KBM-7 (cell line): ENCODE results near the gene ROBO4.

ENCODE experiments used
- DNase-seq: peaks from one replicate; pipeline ENCODE4 v3.0.0-alpha.2; 2015
- in situ Hi-C: fragments of 300-500 bp; cut with MboI; formaldehyde crosslinking; loops from 2 replicates; pipeline ENCODE4 v1.14.3; 2020; ENCODE audit warnings: low sequenced_read_pairs, low pct_unique_long_range_greater_than_20kb, mixed read lengths

ROBO4 gene

GRCh38 chr11:124877910-124878758 lies 19.5 kb downstream of the ROBO4 start:
- in situ Hi-C loops: no loop called here
- DNase-seq: no peak

DNA sequence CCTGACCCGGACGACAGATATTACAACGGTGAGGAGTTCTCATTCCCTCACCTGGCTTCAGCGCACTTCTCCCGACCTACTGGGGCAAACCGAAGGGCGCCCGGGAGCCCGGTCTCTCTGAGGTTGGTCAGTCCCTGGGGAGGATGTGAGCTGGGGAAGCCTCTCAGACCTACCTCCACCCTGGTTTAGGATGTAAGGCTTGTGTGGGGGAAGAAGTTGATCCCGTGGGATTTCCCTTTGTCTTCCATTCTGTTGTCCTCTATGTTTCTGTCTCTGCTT lies 20.1 kb downstream of the ROBO4 start:
- no peak for DNase-seq
- in situ Hi-C loops: no loop called here

DNA sequence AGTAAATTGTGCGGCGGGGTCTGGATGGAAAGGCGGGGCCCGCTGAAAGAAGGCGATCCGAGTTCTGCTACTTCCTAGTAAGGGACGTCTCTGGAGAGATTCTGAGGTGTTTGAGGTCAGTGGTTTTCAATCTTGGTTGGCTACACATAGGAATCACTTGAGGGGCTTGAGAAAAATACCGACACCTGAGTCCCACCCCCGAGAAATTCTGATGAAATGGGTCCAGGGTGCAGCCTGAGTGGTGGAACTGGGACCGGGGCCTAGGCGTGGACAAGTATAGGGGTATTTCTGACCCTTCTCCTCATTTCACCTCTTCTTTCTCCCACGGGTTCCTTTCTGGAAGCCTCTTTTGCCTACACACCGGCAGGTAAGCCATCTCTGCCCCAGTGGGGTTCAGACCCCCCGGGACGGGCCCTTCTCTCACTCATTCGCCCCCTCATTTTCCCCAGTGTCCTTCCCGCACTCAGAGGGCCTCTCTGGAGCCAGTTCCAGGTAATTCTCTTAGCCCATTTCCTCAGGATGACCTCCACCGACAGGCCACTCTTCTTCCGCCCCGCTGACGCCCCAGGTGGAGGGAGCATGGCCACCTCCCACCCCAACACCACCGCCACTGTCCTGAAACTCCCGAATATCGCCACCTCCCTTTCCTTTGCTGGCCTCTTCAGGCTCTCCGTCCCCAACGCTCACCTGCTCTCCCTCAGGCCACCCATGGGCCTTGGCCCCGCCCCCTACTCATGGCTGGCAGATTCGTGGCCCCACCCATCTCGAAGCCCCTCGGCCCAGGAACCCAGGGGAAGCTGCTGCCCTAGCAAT lies 20.6 kb downstream of the ROBO4 start:
- in situ Hi-C loops: no loop called here
- no peak for DNase-seq

GRCh38 chr11:124875943-124876817 lies 21.5 kb downstream of the ROBO4 start:
- in situ Hi-C loops: no loop called here
- peak; percentile 91 for DNase-seq

GRCh38 chr11:124875401-124875800 lies 22.3 kb downstream of the ROBO4 start:
- no peak for DNase-seq
- in situ Hi-C loops: no loop called here

DNA sequence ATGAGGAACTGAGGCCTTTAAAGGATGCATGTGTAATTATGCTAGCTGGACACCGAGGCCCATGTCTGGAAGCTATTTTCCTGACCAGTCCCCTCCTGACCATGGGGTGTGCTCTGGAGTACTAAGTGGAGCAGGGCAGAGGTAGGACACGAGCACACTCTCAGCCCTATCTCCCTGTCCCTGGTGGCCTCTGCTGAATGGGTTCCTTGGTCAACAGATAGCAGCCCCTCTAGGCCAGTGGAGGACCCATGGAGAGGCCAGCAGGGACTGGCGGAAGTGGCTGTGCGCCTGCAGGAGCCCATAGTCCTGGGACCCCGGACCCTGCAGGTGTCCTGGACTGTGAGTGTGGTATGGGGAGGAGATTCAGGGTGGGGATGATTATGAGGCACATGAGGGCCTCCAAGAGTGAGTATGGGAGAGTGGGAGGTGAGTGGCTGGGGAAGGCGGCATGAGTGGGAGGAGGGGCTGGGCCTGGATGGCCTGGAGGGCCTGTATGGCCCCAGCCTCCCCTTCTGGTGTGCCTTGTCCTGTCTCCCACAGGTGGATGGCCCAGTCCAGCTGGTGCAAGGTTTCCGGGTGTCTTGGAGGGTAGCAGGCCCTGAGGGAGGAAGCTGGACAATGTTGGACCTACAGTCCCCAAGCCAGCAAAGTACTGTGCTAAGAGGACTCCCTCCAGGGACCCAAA lies 23.0 kb downstream of the ROBO4 start:
- DNase-seq: no peak
- in situ Hi-C loops: no loop called here

DNA sequence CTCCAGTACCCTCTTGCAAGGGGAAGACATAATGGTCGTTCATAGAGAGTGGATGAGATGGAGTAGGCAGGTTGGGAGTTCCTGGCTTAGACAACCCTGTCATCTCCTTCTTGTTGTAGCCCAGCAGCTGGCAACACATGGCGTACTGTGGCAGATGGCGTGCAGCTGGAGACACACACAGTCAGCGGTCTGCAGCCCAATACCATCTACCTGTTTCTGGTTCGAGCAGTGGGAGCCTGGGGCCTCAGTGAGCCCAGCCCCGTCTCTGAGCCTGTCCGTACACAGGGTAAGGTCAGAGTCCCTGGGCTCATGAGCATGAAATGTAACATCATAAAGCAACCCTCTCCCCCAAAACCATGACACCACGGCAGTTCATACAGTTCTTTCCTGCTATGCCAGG lies 23.7 kb downstream of the ROBO4 start:
- in situ Hi-C loops: no loop called here
- no peak for DNase-seq

DNA sequence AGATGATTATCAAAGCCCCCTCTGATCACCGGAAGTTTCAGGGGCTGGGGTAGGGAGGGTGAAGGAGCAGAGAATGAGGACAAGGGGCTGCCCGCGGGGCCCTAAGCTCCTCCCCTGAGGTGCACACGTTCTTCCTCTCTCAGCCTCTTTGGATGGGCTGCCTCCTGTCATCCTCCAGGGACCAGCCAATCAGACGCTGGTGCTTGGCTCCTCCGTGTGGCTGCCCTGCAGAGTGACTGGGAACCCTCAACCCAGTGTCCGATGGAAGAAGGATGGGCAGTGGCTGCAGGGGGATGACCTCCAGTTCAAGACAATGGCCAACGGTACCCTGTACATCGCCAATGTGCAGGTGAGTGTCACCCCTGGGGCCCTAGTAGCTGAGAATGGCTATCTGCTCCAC lies 24.9 kb downstream of the ROBO4 start:
- no peak for DNase-seq
- in situ Hi-C loops: no loop called here

- no peak for DNase-seq
- in situ Hi-C loops: no loop called here
Observed at GRCh38 chr11:124872280-124872679, 25.4 kb downstream of the ROBO4 start.

DNA sequence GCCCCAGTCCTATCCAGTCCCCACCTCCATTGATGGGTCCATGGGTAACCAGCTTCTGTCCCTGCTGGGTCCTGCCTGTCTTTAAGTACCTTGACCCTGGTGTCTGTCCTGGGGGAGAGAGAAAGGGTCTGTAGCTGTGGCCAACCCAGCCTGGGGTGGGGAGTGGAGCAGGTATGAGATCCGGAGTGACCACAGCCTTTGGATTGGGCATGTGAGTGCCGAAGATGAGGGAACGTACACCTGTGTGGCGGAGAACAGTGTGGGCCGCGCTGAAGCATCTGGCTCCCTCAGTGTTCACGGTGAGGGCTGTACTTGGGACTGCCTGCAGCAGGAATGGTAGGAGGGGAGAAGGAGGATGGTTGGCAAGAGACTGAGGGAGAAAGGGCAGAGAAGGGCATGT lies 27.2 kb downstream of the ROBO4 start:
- in situ Hi-C loops: no loop called here

GRCh38 chr11:124869856-124870387 lies 27.7 kb downstream of the ROBO4 start:
- in situ Hi-C loops: no loop called here
- DNase-seq: no peak

More for the DNA sequence above, 27.2 kb downstream of the ROBO4 start:
- DNase-seq: no peak

- DNase-seq: no peak
- in situ Hi-C loops: no loop called here
Observed at GRCh38 chr11:124869331-124869730, 28.3 kb downstream of the ROBO4 start.

- in situ Hi-C loops: no loop called here
- no peak for DNase-seq
Observed at GRCh38 chr11:124868331-124869274, 29.1 kb downstream of the ROBO4 start.

GRCh38 chr11:124867700-124868099 lies 30.0 kb downstream of the ROBO4 start:
- in situ Hi-C loops: no loop called here
- peak; percentile 31 for DNase-seq

GRCh38 chr11:124865902-124866851 lies 31.5 kb downstream of the ROBO4 start:
- peak; percentile 46 for DNase-seq
- in situ Hi-C loops: no loop called here

DNA sequence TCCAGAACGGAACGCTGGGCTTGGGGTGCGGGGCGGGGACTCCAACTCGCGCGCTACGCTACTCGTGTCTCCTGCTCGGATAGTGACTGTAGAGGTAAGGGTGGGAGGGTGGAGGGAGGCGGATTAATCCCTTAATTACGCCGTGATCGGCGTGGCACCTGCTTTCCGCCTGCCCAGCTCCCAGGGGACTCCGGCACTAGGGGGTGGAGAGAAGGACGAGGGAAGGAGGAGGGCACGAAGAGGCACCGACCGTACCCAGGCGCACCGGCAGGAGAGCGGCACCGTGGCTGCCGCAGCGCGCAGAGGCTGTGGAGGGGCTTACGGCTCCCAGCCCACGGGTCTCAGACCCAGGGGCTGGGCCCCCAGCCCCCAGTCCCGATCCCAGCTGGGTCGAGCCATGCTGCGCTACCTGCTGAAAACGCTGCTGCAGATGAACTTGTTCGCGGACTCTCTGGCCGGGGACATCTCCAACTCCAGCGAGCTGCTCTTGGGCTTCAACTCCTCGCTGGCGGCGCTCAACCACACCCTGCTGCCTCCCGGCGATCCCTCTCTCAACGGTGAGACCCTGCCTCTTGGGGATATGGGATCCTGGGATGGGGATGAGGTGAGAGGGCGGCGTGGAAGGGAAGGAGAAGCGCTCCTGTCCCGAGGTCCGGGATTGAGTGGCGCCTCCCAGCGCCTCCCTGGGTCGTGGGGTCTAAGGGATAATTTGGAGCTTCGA lies 32.3 kb downstream of the ROBO4 start, which contains the start of gene ROBO3:
Gene ROBO3 (plus strand): TSS at position 252 of the 721 bp plus-strand sequence. CDS start 146 bp downstream, at position 398.
- DNase-seq: no peak
- in situ Hi-C loops: no loop called here
